Stimulated activated CD8-positive, alpha-beta memory T cell treated with anti-CD3 and anti-CD28 coated beads, Interleukin-12 subunit alpha, Interleukin-12 subunit beta, amount 100 ng/mL, for 24 hours (primary cell): ENCODE data around the gene WWP2.

Experiments
- DNase-seq: peaks from one replicate; pipeline ENCODE4 v3.0.0-alpha.2; 2020; ENCODE audit errors: extremely low read depth

Gene WWP2

DNA sequence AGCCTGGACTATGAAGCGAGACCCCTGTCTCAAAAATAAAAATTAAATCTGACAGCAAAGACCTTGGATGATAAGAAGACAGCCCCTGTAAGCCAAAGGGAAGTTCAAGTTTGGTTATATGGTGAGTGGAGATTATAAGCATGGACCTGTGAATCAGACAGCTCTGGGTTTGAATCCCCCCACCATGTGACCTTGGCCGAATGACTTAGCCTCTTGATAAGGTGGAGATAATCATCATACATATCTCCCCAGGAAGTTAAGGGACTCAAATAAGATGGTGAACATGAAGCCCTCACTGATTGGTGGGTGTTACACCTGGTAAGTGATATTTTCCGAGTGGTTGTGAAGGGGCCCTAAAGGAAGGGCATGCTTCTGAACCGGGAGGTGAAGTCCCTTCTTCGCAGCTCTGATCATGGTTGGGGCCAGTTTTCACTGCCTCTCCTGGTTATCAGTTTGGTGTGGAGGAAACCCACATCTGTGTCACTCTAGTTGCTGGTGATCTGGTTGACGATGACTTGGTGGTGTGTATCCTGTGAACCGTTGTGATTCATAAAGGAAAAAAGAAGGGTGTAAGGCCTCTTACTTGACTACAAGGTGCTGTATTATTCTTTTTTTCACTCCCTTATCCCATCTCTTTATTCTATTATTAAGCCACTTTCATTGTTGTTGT is 127.3 kb downstream of the WWP2 start:
- DNase-seq: no peak

DNA sequence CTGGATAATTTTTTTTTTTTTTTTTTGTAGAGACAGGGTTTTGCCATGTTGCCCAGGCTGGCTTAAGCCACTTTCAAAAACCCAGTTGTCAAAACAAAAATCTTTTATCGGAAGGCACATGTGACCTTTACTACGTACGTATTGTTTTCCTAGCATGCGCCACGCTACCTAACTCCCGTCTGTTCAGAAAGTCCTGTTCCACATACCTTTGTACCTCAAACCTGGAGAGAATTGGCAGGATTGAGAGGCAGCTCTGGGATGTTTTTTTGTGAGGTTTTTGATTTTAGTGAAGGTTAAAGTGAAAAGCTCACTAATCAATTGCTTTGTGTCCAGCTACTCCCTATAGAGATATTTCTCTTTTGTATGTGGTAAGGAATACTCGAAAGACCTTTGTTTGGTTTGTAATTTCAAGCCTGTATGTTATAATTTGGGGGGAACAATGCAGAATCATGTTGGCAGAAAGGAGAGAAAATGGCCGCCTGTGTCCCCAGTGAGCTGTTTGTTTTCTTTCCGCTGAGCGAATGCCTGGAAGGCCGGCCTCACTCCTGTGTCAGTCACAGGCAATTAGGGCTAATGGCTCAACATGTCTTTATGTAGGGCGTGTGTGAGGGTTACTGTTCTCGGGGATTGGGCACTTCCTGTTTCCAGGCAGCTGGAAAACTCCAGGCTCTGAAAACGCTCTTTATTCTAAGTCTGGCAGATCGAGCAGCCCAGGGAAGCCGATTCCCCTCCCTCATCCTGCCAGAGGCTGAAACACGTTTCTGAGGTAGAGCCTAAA is 128.2 kb downstream of the WWP2 start:
- DNase-seq: no peak

DNA sequence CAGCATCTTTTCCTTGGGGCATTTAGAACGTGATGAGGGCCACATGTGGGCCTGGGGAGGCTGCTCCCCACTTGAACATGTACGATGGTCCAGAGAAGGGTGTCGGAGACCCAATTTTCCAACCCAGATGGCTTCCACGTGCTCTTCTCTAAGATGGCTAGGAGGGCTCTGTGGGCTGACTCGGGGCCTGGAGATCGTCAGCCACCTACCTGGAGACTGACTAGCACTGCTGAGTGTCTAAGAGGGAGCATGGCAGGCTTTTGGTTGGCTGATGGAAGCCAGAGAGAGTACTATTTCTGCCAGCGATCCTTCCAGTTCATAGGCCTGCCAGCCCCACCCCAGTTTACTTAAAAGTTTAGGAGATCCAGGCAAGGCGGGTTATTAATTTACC is 128.8 kb downstream of the WWP2 start:
- DNase-seq: no peak

DNA sequence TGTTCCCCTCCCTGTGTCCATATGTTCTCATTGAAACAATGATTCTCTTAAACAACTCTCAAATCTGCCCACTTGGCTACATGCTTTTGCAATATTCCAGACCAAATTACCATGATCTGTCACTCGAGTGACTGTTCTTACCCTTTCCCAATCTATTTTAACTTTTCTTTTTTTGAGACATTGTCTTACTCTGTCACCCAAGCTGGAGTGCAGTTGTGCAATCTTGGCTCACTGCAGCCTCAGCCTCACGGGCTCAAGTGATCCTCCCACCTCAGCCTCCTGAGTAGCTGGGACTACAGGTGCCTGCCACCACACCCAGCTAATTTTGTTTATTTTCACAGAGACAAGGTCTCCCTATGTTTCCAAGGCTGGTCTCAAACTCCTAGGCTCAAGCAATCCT is 130.2 kb downstream of the WWP2 start:
- no peak for DNase-seq

DNA sequence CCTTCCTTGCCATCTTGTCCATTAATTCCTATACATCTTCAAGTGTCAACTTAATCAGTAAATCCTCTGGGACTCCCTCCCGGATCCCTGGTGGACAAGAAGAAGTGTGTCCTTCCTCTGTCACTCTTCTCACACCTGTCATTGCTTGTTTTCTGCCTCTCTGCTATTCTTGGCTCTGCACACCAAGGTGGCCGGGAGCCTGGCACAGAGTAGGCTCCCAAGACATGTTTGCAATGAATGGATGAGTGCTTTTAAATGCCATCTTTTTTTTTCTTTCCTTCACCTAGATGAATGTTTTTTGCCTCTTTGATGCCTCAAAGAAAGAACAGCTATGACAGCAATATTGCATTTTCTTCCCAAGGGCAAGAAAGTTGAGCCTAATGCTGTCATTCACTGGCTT is 131.0 kb downstream of the WWP2 start:
- DNase-seq: no peak

- no peak for DNase-seq
Measured at GRCh38 chr16:69894676-69895075, 132.5 kb downstream of the WWP2 start.

- DNase-seq: no peak
Measured at GRCh38 chr16:69903865-69904415, 141.8 kb downstream of the WWP2 start.

- DNase-seq: no peak
Measured at GRCh38 chr16:69904495-69905170, 142.5 kb downstream of the WWP2 start.

DNA sequence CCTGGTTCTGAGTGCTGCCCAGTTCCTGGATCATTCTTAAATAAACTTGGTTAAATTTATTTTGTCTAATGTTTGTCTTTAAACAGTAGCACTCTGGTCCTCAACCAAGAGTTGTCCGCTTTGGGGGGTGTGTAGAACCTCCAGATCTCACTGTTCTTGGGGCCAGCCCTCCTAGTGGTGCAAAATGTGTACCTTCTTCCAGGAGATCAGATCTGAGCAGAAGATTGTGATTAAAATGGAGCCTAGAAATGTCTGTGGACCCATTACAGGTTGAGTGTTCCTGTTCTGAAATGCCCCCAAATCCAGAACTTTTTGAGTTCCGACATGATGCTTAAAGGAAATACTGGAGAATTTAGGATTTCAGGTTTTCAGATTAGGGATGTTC is 143.0 kb downstream of the WWP2 start:
- DNase-seq: no peak

- no peak for DNase-seq
Measured at GRCh38 chr16:69906838-69907401, 144.8 kb downstream of the WWP2 start.

- DNase-seq: no peak
Measured at GRCh38 chr16:69909043-69909442, 146.9 kb downstream of the WWP2 start.

DNA sequence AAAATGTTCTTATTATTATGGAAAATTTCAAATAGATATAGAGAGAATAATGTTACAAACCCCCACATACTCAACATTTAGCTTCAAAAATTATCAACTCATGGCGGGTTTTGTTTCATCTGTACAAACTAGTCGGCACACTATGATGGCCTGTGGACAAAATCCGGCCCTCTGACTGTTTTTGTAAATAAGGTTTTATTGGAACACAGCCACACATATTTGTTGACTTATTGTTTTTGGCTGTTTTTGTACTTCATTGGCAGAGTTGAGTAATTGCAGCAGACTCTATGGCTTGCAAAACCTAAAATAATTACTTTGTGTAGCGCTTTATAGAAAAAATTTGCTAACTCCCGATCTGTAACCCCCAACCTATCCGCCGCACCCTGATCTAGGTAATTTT is 147.6 kb downstream of the WWP2 start:
- DNase-seq: no peak

- DNase-seq: no peak
Measured at GRCh38 chr16:69910964-69911363, 148.8 kb downstream of the WWP2 start.

DNA sequence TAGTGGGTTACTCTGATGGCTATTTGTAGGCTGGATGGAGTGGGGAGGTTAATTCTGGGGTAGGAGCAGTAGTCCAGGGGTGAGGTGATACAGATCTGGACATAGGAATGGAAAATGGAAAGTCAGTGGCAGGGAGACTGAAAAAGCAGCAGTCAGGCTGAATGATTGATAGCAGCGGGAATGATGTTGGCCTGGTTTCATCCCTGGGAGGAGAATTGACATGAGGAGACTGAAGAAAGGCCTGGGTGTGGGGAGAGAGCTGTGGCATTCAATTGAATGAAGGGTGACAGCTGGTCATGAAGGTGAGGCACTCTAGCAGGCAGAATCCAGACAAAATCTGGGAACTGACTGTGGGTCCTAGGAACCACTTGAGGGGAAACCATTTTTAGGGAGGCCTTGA is 154.3 kb downstream of the WWP2 start:
- no peak for DNase-seq

- DNase-seq: no peak
Measured at GRCh38 chr16:69917311-69917710, 155.2 kb downstream of the WWP2 start.

- no peak for DNase-seq
Measured at GRCh38 chr16:69917739-69918138, 155.6 kb downstream of the WWP2 start.

DNA sequence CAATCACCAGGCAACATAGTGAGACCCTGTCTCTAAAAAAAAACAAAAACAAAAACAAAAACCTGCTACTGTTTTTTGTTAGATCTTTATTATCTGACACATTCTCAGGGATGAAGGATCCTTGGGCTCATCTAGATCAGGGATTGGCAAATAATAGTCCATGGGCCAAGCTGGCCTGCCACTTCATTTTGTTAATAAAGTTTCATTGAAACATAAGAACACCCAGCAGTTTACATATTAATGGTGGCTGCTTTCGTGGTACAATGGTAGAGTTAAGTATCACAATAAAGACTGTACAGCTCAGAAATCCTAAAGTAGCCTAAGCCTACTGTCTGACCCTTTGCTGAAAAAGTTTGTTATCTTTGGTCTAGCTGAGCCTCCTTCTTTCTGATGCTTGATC is 156.1 kb downstream of the WWP2 start:
- DNase-seq: no peak

- DNase-seq: no peak
Measured at GRCh38 chr16:69921127-69921526, 159.0 kb downstream of the WWP2 start.

DNA sequence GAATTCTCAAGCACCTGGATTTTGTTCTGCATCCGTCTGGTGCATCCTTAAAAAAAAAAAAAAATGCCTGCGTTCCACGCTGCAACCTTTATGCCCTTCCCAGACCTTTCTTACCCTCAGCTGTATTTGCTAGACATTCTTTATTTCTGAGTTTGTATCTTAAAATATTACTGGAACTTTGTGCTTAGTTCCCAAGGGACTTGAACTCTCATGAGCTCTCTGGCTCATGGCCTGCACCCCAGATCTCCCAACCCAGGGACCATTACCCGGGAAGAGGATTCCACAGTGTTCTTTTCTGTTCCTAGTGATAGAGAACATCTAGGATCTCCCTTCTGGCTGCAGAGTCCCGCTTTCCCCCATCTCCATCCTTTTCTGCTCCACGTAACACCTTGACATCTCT is 160.1 kb downstream of the WWP2 start:
- DNase-seq: no peak

DNA sequence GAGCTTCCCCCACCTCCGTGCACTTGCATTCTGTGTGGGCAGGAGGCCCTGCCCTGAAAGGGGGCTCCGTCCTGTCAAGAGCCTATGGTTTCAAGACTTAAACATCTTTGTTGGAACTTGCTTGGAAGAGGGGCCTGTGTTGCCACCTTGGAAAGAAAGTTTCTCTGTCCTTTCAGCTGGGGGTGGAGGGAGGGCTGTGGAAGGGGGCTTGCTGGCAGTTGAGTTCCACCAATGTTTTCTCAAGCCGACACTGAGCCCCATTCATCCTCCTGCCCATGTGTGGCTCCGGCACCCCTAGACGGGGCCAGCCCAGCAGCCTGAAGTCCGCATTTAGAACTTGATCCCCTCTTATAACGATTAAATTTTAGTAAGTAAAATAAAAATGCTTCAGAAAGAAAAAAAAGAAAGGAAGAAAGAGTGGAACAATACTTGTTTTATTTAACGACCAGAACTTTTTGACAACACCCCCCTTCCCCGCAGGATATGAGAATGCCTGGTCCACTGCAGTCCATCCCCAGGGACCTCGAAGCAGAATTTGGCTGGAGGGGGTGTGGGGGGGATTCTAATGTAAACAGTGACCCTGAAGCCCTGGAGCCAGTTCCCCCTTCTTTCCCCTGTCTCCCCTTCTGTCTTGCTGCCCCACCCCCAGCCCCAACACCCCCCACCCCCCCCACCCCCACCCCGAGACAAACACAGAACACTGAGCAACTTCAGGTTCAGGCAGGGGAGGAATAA is 162.1 kb downstream of the WWP2 start:
- DNase-seq: no peak

GRCh38 chr16:69924777-69925191 is 162.7 kb downstream of the WWP2 start:
- no peak for DNase-seq

DNA sequence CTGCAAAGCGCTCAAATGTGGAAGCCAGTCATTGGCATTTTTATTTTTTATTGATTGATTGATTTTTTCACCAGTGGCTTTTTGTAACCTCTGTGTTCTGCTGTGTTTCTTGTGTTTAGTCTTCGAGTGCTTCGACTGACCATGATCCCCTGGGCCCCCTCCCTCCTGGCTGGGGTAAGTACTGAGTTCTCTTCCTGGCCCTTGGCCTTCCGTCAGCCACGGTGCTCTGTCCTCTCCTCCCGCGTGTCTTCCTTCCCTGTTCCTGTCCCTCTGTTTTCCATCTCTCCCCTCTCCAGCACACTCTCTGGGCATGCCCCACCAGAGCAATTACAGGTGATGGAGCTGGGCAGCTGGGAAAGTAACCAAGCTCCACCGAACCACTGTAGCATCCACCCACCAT is 163.2 kb downstream of the WWP2 start:
- DNase-seq: no peak
